Measurements from ENCODE around the gene ADRA2A. TPM values are rescaled to one million over a fixed set of nuclear protein-coding genes. Genes with fewer than 3 reads are reported as not detected.

ADRA2A gene
- total RNA-seq, 4 donors from 2014 or later, result 8.5 to 62.1 (median 17.6) TPM

DNA sequence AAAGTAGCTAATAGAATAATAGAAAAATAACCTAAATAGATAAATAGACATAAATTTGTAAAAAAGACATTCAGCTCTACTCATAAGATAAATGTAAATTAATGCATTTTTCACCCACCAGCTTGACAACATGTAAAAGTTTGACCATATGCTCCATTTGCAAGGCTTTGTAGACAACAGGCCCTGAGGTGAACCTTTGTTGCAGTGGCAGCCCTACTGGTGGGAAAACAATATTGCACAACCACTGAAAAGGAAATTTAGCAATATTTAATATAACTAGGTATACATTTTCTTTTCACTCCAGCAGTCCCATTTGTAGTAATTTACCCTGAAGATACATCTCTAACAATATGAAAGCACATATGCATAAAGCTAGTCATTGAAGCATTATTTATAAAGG, 39.0 kb upstream of the ADRA2A start:
- H3K27ac ChIP-seq, result no peak overlapping the region
- TF ChIP-seq EP300 (IDR thresholded peaks at IDR 0.05) (no peak), POLR2A (IDR thresholded peaks at IDR 0.05) (no peak)
- TF ChIP-seq, protein P1, sequence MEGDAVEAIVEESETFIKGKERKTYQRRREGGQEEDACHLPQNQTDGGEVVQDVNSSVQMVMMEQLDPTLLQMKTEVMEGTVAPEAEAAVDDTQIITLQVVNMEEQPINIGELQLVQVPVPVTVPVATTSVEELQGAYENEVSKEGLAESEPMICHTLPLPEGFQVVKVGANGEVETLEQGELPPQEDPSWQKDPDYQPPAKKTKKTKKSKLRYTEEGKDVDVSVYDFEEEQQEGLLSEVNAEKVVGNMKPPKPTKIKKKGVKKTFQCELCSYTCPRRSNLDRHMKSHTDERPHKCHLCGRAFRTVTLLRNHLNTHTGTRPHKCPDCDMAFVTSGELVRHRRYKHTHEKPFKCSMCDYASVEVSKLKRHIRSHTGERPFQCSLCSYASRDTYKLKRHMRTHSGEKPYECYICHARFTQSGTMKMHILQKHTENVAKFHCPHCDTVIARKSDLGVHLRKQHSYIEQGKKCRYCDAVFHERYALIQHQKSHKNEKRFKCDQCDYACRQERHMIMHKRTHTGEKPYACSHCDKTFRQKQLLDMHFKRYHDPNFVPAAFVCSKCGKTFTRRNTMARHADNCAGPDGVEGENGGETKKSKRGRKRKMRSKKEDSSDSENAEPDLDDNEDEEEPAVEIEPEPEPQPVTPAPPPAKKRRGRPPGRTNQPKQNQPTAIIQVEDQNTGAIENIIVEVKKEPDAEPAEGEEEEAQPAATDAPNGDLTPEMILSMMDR (IDR thresholded peaks at IDR 0.05), result no peak
- H3K4me3 ChIP-seq, result no peak overlapping the region
- H3K9me3 ChIP-seq, result peaks cover 0 to 51% (median 8%) of the 10 kb centered on the region in 4 donors
- H3K27me3 ChIP-seq, result no peaks in the 10 kb centered on the region
- no peaks in the 10 kb centered on the region for H3K4me1 ChIP-seq
- no peaks in the 10 kb centered on the region for H3K36me3 ChIP-seq
- no peak for DNase-seq (ENCODE audit: low spot score in 2 of 2)

DNA sequence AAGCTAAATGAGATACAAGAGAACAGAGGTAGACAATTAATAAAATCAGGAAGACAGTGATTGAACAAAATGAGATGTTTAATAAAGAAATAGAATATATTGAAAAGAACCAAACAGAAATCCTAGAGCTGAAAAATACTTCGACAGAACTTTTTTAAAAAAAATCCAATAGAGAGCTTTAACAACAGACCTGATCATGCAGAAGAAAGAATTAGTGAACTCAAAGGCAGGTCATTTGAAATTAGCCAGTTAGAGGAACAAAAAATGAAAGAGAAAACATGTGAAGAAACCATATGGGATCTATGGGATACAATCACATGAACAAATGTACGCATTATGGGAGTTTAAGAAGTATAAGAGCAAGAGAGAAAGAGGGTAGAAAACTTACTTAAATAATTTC, 37.3 kb upstream of the ADRA2A start:
- 88 to 90% methylated on average over 2 of the region's 2 CpGs for WGBS, 2 donors
- no peaks in the 10 kb centered on the region for H3K27me3 ChIP-seq
- no peak for TF ChIP-seq EP300 (IDR thresholded peaks at IDR 0.05)
- TF ChIP-seq POLR2A (IDR thresholded peaks at IDR 0.05), result no peak
- TF ChIP-seq, protein P1 (IDR thresholded peaks at IDR 0.05), result no peak
- H3K27ac ChIP-seq, result no peak overlapping the region
- H3K9me3 ChIP-seq, result peaks cover 0 to 54% (median 8%) of the 10 kb centered on the region in 4 donors
- no peak for DNase-seq (ENCODE audit: low spot score in 2 of 2)
- H3K4me3 ChIP-seq, result no peak overlapping the region
- H3K4me1 ChIP-seq, result no peaks in the 10 kb centered on the region
- H3K36me3 ChIP-seq, result no peaks in the 10 kb centered on the region

- TF ChIP-seq POLR2A (IDR thresholded peaks at IDR 0.05), result no peak
- TF ChIP-seq, protein P1 (IDR thresholded peaks at IDR 0.05), result no peak
- no peak for TF ChIP-seq EP300 (IDR thresholded peaks at IDR 0.05)
- Histone ChIP-seq H3K9me3 (peaks cover 0 to 43% (median 0%) of the 10 kb centered on the region in 4 donors), H3K36me3 (no peaks in the 10 kb centered on the region), H3K4me3 (no peak overlapping the region), H3K27me3 (peaks cover 0 to 4% of the 10 kb centered on the region in 2 donors), H3K4me1 (no peaks in the 10 kb centered on the region), H3K27ac (no peak overlapping the region)
- no peak for DNase-seq (ENCODE audit: low spot score in 2 of 2)
- 64 to 66% methylated on average over 1 of the region's 1 CpG for WGBS, 2 donors
Observed at GRCh38 chr10:111057006-111057405, 19.8 kb upstream of the ADRA2A start.

- Histone ChIP-seq H3K36me3 (no peaks in the 10 kb centered on the region), H3K9me3 (peaks cover 0 to 30% (median 0%) of the 10 kb centered on the region in 4 donors), H3K27ac (no peak overlapping the region), H3K27me3 (peaks cover 0 to 4% of the 10 kb centered on the region in 2 donors), H3K4me3 (no peak overlapping the region), H3K4me1 (no peaks in the 10 kb centered on the region)
- DNase-seq (ENCODE audit: low spot score in 2 of 2), result no peak
- TF ChIP-seq, protein P1 (IDR thresholded peaks at IDR 0.05), result no peak
- TF ChIP-seq EP300 (IDR thresholded peaks at IDR 0.05), result no peak
- TF ChIP-seq POLR2A (IDR thresholded peaks at IDR 0.05), result no peak
- WGBS, 2 donors, result 84 to 85% methylated on average over 2 of the region's 2 CpGs
Observed at GRCh38 chr10:111063471-111063870, 13.4 kb upstream of the ADRA2A start.

GRCh38 chr10:111072232-111072631, 4.6 kb upstream of the ADRA2A start:
- Histone ChIP-seq H3K4me3 (no peak overlapping the region), H3K27me3 (peaks cover 0 to 39% of the 10 kb centered on the region in 2 donors), H3K27ac (no peak overlapping the region), H3K36me3 (no peaks in the 10 kb centered on the region), H3K4me1 (peaks cover 0 to 20% (median 12%) of the 10 kb centered on the region in 4 donors), H3K9me3 (peaks cover 0 to 9% (median 0%) of the 10 kb centered on the region in 4 donors)
- 48 to 50% methylated on average over 3 of the region's 3 CpGs for WGBS, 2 donors
- DNase-seq (ENCODE audit: low spot score in 2 of 2), result no peak
- TF ChIP-seq POLR2A (IDR thresholded peaks at IDR 0.05) (no peak), EP300 (IDR thresholded peaks at IDR 0.05) (no peak)
- TF ChIP-seq, protein P1 (IDR thresholded peaks at IDR 0.05), result no peak
